ENCODE measurements around the gene RTRAF. TPM values are rescaled to one million over a fixed set of nuclear protein-coding genes. Genes with fewer than 3 reads are reported as not detected.

RTRAF gene
- total RNA-seq, 4 donors from 2014 or later = 16.7 to 50.7 (median 35.7) TPM

DNA sequence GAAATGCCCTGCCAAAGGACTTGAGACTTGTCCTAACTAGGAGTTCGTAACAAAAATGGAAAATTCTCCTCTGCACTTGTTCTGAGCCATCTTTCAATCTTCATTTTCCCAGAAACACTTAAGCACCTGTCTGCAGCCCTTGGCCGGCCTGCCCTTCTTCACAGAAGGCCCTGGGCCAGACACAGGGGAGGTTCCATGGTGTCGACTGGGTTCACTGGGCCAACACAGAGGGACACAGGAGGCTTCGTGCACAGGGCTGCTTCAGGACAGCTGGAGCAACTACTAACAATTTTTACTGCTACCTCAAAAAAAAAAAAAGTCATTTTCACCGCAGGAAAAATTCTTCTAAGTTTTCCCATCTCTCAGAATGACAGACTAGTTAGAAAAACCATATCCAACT lies 59.9 kb downstream of the RTRAF start:
- no peaks in the 10 kb centered on the region for H3K36me3 ChIP-seq
- peak overlapping the region in 2 of 4 donors; percentile 74 to 81 for H3K27ac ChIP-seq
- 40 to 41% methylated on average over 5 of the region's 5 CpGs for WGBS, 2 donors
- no peak for DNase-seq (ENCODE audit: low spot score in 2 of 2)
- H3K9me3 ChIP-seq = no peaks in the 10 kb centered on the region
- no peak overlapping the region for H3K4me3 ChIP-seq
- no peak for TF ChIP-seq EP300 (IDR thresholded peaks at IDR 0.05)
- H3K4me1 ChIP-seq = peaks cover 0 to 95% (median 40%) of the 10 kb centered on the region in 4 donors
- no peaks in the 10 kb centered on the region for H3K27me3 ChIP-seq

DNA sequence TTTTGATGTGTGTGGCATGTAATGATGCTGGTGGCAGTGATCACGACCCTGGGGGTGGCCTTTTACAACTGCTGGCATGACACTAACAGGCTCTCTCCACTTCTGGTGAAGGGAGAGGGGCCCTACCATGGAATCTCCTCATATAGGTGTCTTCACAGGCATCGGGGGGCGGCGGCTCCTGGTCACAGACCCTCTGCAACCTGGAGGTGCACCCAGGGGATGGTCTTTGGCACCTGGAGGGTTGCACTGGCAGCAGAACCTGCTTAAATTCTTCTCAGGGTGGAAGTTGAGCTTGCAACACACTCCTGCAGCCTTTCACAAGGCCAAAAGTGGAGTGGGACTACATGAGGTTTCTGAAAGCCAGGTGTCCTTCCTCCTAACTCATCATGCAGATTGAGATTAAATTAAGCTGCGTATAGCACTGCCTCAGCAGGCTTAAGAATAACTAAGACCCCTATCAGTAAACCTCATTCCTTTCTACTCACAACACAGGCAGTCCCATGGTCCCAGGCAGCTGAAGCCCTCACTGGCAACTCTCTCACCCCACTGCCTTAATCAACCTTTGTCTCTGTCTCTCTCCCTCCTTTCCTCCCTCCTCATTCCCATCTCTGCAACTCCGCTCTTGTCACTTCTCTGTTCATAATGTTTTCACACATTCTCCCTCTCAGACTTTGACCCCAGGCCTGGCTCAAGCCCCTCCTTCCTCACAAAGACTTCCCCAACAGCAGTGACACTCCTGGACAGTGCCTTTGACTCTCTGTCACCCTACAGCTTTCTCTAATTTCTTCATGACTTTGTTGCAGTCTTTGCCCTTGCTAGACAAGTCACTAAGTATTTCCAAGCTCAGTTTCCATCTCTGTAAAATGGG lies 60.6 kb downstream of the RTRAF start:
- H3K4me1 ChIP-seq = peaks cover 0 to 96% (median 45%) of the 10 kb centered on the region in 4 donors

DNA sequence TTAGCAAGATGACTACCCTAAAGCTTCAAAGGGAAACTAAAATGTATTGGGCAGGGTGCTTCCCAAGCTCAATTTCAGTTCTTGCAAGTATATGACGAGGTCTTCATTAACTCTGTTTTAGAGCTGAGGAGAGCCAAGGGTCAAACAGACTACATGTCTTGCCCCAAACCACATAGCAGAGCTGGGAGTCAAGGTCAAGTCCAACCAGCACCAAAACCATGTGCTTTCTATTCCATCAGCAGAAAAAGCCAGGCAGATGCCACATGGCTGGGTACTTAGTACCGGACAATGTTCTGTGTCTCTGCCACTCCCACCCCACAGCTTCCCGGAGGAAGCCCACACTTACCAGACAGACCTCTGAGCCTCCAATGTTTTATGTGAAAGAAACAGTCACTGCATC lies 61.9 kb downstream of the RTRAF start:
- Histone ChIP-seq H3K27ac (peak overlapping the region in 3 of 4 donors; percentile 36 to 74 (median 71)), H3K36me3 (no peaks in the 10 kb centered on the region), H3K4me3 (no peak overlapping the region), H3K27me3 (no peaks in the 10 kb centered on the region), H3K4me1 (peaks cover 0 to 97% (median 52%) of the 10 kb centered on the region in 4 donors), H3K9me3 (no peaks in the 10 kb centered on the region)
- WGBS, 2 donors = 22 to 28% methylated on average over 3 of the region's 3 CpGs
- TF ChIP-seq EP300 (IDR thresholded peaks at IDR 0.05) (no peak), POLR2A (IDR thresholded peaks at IDR 0.05) (no peak)
- TF ChIP-seq, protein P1, sequence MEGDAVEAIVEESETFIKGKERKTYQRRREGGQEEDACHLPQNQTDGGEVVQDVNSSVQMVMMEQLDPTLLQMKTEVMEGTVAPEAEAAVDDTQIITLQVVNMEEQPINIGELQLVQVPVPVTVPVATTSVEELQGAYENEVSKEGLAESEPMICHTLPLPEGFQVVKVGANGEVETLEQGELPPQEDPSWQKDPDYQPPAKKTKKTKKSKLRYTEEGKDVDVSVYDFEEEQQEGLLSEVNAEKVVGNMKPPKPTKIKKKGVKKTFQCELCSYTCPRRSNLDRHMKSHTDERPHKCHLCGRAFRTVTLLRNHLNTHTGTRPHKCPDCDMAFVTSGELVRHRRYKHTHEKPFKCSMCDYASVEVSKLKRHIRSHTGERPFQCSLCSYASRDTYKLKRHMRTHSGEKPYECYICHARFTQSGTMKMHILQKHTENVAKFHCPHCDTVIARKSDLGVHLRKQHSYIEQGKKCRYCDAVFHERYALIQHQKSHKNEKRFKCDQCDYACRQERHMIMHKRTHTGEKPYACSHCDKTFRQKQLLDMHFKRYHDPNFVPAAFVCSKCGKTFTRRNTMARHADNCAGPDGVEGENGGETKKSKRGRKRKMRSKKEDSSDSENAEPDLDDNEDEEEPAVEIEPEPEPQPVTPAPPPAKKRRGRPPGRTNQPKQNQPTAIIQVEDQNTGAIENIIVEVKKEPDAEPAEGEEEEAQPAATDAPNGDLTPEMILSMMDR (IDR thresholded peaks at IDR 0.05) = no peak
- DNase-seq (ENCODE audit: low spot score in 2 of 2) = no peak

More for the DNA sequence above, 60.6 kb downstream of the RTRAF start:
- H3K27ac ChIP-seq = peak overlapping the region in 3 of 4 donors; percentile 5 to 74 (median 71)
- H3K27me3 ChIP-seq = no peaks in the 10 kb centered on the region
- no peak overlapping the region for H3K4me3 ChIP-seq
- WGBS, 2 donors = 46 to 57% methylated on average over 5 to 6 of the region's 6 CpGs
- DNase-seq (ENCODE audit: low spot score in 2 of 2) = no peak
- H3K9me3 ChIP-seq = no peaks in the 10 kb centered on the region
- H3K36me3 ChIP-seq = no peaks in the 10 kb centered on the region
- TF ChIP-seq, protein P1 (IDR thresholded peaks at IDR 0.05) = no peak
- TF ChIP-seq POLR2A (IDR thresholded peaks at IDR 0.05) (no peak), EP300 (IDR thresholded peaks at IDR 0.05) (no peak)

DNA sequence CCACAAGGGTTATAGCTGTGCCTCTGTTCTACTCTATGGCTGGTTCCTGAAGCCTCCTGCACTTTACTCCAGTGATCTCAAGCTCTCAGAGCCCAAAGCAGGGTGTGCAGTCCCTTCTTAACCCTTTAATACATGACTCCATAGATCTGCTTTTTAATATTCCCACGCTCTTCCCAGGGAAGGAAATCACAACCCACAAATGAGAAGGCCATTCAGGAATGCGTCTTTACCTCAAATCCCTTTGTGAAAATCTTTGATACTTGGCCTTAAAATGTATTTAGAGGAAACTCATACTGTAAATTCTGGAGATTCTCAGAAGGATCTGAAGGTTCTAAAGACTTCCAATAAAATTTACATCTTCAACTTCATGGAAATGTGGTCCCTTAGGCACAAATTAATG lies 62.5 kb downstream of the RTRAF start:
- Histone ChIP-seq H3K27ac (peak overlapping the region in 3 of 4 donors; percentile 24 to 74 (median 71)), H3K36me3 (peaks cover 0 to under 1% (median 0%) of the 10 kb centered on the region in 3 donors), H3K4me1 (peaks cover 0 to 94% (median 52%) of the 10 kb centered on the region in 4 donors), H3K9me3 (no peaks in the 10 kb centered on the region), H3K4me3 (no peak overlapping the region), H3K27me3 (no peaks in the 10 kb centered on the region)
- TF ChIP-seq, protein P1 (IDR thresholded peaks at IDR 0.05) = no peak
- no peak for TF ChIP-seq POLR2A (IDR thresholded peaks at IDR 0.05)
- no peak for TF ChIP-seq EP300 (IDR thresholded peaks at IDR 0.05)
- no peak for DNase-seq (ENCODE audit: low spot score in 2 of 2)
- 28 to 31% methylated on average over 2 of the region's 2 CpGs for WGBS, 2 donors

DNA sequence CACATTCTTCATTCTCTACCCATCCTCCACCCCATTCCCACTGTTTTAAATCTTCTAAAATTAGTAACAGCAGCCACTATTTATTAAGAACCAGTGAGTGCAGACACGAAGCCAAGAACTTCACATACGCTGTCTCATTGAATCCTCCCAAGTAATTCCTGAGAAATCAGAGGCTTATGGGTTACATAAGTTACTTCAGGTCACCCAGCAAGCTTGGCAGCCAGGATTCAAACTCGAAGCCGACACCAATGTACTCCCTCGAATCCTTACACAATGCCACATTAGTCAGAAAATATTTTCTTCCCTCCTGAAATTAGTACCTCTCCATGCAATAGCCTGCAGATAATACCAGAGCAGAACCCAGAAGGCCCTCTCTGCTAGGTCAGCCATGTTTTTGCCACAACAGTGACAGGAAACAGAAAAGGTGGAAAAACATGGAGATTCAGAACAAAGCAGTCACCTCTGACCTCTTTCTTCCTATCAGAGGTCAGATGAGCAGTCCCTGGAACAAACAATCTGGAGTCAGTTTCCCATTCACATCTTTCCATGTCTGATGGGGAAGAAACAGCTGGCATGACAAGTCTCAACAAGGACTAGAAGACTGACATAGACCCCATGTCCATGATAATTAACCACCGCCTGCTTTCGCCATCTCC lies 63.1 kb downstream of the RTRAF start:
- no peaks in the 10 kb centered on the region for H3K9me3 ChIP-seq
- H3K36me3 ChIP-seq = peaks cover 0 to 5% (median 0%) of the 10 kb centered on the region in 3 donors
- H3K27ac ChIP-seq = peak overlapping the region; percentile 24 to 74 (median 52)
- 28 to 36% methylated on average over 7 of the region's 7 CpGs for WGBS, 2 donors
- TF ChIP-seq EP300 (IDR thresholded peaks at IDR 0.05) (no peak), POLR2A (IDR thresholded peaks at IDR 0.05) (no peak)
- TF ChIP-seq, protein P1 (IDR thresholded peaks at IDR 0.05) = no peak
- H3K4me3 ChIP-seq = no peak overlapping the region
- no peaks in the 10 kb centered on the region for H3K27me3 ChIP-seq
- no peak for DNase-seq (ENCODE audit: low spot score in 2 of 2)
- H3K4me1 ChIP-seq = peaks cover 0 to 88% (median 52%) of the 10 kb centered on the region in 4 donors

Measured in tibial nerve (tissue), 4 donors.